Breast epithelium (tissue), 3 donors: ENCODE data around the gene PCARE.

Experiments used
- POLR2A ChIP-seq: fragments of 450-650 bp; IDR thresholded peaks from one replicate; pipeline ENCODE4 v1.6.1; 2016; ENCODE audit warnings: antibody characterized with exemption, mild to moderate bottlenecking, moderate library complexity
- POLR2AphosphoS5 ChIP-seq, 3 donors: sonication (generic); formaldehyde crosslinking; IDR thresholded peaks; one replicate each; pipeline ENCODE4 v1.6.1; 2017; ENCODE audit warnings: antibody characterized with exemption in 3 of 3
- TF ChIP-seq, protein P1 (sequence below), 3 donors: fragments of 450-650 bp; IDR thresholded peaks; one replicate each; pipeline ENCODE4 v1.5.1; 2016 to 2017; ENCODE audit warnings: antibody characterized with exemption in 3 of 3, mild to moderate bottlenecking in 3 of 3, moderate library complexity in 3 of 3

GRCh38 chr2:29105375-29105774 is 31.1 kb upstream of the PCARE start:
- TF ChIP-seq, protein P1, sequence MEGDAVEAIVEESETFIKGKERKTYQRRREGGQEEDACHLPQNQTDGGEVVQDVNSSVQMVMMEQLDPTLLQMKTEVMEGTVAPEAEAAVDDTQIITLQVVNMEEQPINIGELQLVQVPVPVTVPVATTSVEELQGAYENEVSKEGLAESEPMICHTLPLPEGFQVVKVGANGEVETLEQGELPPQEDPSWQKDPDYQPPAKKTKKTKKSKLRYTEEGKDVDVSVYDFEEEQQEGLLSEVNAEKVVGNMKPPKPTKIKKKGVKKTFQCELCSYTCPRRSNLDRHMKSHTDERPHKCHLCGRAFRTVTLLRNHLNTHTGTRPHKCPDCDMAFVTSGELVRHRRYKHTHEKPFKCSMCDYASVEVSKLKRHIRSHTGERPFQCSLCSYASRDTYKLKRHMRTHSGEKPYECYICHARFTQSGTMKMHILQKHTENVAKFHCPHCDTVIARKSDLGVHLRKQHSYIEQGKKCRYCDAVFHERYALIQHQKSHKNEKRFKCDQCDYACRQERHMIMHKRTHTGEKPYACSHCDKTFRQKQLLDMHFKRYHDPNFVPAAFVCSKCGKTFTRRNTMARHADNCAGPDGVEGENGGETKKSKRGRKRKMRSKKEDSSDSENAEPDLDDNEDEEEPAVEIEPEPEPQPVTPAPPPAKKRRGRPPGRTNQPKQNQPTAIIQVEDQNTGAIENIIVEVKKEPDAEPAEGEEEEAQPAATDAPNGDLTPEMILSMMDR (IDR thresholded peaks at IDR 0.05): no peak
- TF ChIP-seq POLR2A (no peak), POLR2AphosphoS5 (IDR thresholded peaks at IDR 0.05) (no peak)
